Measurements from ENCODE around the gene ESYT1. TPM values are rescaled to one million over a fixed set of nuclear protein-coding genes. Genes with fewer than 3 reads are reported as not detected.

ESYT1 gene
- total RNA-seq, 4 donors from 2014 or later: 91.2 to 235 (median 210) TPM

DNA sequence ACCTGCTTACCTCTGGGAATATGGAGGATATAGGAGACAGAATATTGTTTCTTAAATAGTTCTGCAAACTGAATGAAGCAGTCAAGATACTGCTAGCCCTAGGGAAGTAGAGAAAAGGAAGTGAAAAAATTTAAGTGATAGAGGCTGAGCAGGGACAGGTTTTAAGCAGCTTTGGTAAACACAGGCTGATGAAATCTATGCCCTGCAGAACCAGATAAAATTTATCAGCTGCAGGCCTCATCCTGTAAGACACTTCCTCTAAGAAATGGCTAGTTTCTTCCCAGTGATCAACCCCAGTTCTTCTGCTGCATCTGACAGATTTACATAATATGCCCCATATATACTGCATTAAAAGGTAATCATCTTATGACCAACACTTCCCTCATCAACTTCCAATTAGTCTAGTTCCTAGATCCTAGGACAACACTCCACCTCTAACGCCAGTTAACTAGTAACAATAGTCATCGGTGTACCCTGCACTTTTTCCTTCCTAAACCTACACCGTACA, 1.3 kb upstream of the ESYT1 start:
- 59 to 60% methylated on average over 3 of the region's 3 CpGs for WGBS, 2 donors
- peak overlapping the region in 1 of 4 donors; percentile 84 for H3K4me3 ChIP-seq

DNA sequence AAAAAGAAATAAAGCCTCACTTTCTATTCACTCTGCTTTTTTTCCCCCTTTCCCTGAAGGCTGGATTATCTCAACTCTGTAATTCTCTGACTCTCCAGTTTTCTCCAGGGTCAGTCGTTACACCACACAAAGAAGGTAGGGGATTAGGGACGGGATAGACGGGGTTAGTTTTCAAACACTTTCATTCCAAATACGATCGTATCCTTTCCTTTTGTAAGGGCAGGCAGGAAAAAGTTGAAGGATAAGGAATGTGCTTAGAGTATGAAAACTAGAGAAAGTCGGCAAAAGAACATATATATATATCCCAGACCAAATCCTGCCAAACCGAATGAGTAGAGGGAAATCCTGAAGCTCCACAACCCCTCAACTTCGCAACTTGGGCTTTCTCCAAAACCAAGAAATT, 581 bp upstream of the ESYT1 start:
- 0 to 1% methylated on average over 8 of the region's 8 CpGs for WGBS, 2 donors
- peak overlapping the region; percentile 31 to 84 (median 56) for H3K4me3 ChIP-seq
- H3K27me3 ChIP-seq: no peaks in the 10 kb centered on the region
- peaks cover 5 to 32% (median 24%) of the 10 kb centered on the region in 4 donors for H3K4me1 ChIP-seq
- no peak for DNase-seq (ENCODE audit: low spot score in 2 of 2)
- peaks cover 6 to 37% (median 18%) of the 10 kb centered on the region in 3 donors for H3K36me3 ChIP-seq
- H3K27ac ChIP-seq: peak overlapping the region; percentile 75 to 93 (median 87)
- no peaks in the 10 kb centered on the region for H3K9me3 ChIP-seq
- TF ChIP-seq POLR2A (IDR thresholded peaks at IDR 0.05) (no peak), EP300 (IDR thresholded peaks at IDR 0.05) (no peak)
- TF ChIP-seq, protein P1, sequence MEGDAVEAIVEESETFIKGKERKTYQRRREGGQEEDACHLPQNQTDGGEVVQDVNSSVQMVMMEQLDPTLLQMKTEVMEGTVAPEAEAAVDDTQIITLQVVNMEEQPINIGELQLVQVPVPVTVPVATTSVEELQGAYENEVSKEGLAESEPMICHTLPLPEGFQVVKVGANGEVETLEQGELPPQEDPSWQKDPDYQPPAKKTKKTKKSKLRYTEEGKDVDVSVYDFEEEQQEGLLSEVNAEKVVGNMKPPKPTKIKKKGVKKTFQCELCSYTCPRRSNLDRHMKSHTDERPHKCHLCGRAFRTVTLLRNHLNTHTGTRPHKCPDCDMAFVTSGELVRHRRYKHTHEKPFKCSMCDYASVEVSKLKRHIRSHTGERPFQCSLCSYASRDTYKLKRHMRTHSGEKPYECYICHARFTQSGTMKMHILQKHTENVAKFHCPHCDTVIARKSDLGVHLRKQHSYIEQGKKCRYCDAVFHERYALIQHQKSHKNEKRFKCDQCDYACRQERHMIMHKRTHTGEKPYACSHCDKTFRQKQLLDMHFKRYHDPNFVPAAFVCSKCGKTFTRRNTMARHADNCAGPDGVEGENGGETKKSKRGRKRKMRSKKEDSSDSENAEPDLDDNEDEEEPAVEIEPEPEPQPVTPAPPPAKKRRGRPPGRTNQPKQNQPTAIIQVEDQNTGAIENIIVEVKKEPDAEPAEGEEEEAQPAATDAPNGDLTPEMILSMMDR (IDR thresholded peaks at IDR 0.05): no peak

More for the DNA sequence above, 1.3 kb upstream of the ESYT1 start:
- Histone ChIP-seq H3K27me3 (no peaks in the 10 kb centered on the region), H3K27ac (peak overlapping the region; percentile 75 to 93 (median 87)), H3K36me3 (peaks cover 6 to 37% (median 16%) of the 10 kb centered on the region in 3 donors), H3K4me1 (peaks cover 5 to 32% (median 24%) of the 10 kb centered on the region in 4 donors), H3K9me3 (no peaks in the 10 kb centered on the region)
- TF ChIP-seq EP300 (IDR thresholded peaks at IDR 0.05) (no peak), POLR2A (IDR thresholded peaks at IDR 0.05) (no peak)
- TF ChIP-seq, protein P1 (IDR thresholded peaks at IDR 0.05): no peak
- no peak for DNase-seq (ENCODE audit: low spot score in 2 of 2)

DNA sequence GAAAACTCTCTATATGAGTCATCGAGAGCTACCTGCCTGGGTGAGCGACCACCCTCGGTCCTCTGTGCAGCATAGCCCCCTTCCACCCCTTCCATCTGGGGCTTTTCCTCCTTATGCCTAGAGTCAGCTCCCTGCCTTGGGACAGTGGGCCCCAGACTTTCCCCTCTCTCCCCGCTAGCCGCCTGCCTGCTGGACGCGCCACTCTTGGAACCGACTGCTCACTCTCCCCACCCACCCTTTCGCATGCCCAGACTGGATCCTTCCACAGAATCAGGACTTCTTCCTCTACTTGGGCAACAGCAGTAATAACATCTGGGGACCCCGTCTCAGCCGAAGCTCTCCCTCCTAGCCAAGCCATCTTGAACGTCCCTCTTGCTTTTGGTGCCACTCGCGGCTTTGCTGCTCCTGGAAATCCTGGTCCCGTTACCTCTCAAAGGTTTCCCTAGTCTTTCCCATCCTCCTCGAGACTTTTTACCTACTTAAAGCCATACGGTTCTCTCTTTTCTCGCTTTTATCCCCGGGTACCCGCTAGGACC, 671 bp downstream of the ESYT1 start:
- 0 to 2% methylated on average over 19 of the region's 20 CpGs for WGBS, 2 donors
- peak overlapping the region; percentile 56 to 87 (median 76) for H3K4me3 ChIP-seq
- no peaks in the 10 kb centered on the region for H3K9me3 ChIP-seq
- peak overlapping the region; percentile 86 to 92 (median 88) for H3K27ac ChIP-seq
- DNase-seq (ENCODE audit: low spot score in 2 of 2): peak in 1 of 2 donors; percentile 30
- H3K27me3 ChIP-seq: no peaks in the 10 kb centered on the region
- peaks cover 5 to 32% (median 24%) of the 10 kb centered on the region in 4 donors for H3K4me1 ChIP-seq
- H3K36me3 ChIP-seq: peaks cover 6 to 39% (median 30%) of the 10 kb centered on the region in 3 donors
- TF ChIP-seq EP300 (IDR thresholded peaks at IDR 0.05): no peak
- no peak for TF ChIP-seq POLR2A (IDR thresholded peaks at IDR 0.05)
- TF ChIP-seq, protein P1 (IDR thresholded peaks at IDR 0.05): no peak

DNA sequence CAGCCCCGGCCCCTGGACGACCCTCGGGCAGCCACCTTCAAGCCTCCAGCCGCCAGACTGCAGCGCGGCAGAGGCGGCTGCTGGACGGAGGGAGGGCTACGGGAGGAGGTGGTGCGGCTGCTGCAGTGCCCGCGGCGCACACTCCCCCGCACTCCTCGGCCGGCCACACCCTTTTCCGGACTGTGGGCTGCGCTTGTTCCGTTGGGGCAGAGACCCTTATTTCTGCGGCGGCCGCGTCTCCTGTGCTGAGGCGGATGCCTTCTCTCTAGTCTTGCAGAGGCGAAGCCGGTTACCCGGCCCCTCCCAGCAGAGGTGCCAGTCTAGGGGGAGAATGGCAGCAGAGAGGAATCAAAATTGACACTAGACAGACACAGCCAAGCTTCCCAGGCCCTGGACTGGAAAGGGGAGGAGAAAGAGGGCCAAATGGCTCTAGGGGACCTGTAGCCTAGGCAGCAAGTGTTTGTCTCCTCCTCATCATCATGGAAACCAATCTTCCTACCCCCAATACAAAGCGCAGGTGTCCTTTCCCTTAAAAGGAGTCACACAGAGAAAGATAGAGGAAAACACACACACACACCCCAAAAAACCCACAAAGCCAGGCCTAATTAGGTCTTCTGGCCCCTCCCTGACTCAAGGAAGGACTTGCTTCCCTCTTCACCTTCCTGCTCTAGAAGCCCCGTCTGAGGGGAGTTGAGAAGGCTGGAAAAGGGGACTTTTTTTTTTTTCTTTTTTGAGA, 1.3 kb downstream of the ESYT1 start:
- H3K9me3 ChIP-seq: no peaks in the 10 kb centered on the region
- WGBS, 2 donors: 2 to 3% methylated on average over 29 of the region's 29 CpGs
- H3K27me3 ChIP-seq: no peaks in the 10 kb centered on the region
- peak overlapping the region; percentile 56 to 87 (median 76) for H3K4me3 ChIP-seq
- peak in 1 of 2 donors; percentile 29 for DNase-seq (ENCODE audit: low spot score in 2 of 2)
- peaks cover 6 to 41% (median 36%) of the 10 kb centered on the region in 3 donors for H3K36me3 ChIP-seq
- H3K4me1 ChIP-seq: peaks cover 5 to 32% (median 24%) of the 10 kb centered on the region in 4 donors
- TF ChIP-seq POLR2A (IDR thresholded peaks at IDR 0.05) (peak in 1 of 2 donors; percentile 34), EP300 (IDR thresholded peaks at IDR 0.05) (peak in 1 of 2 donors; percentile 65)
- TF ChIP-seq, protein P1 (IDR thresholded peaks at IDR 0.05): no peak
- H3K27ac ChIP-seq: peak overlapping the region; percentile 86 to 92 (median 88)
